PC-9 (cell line): ENCODE measurements around the gene GPHA2.

Experiments used
- CTCF ChIP-seq: fragments of 200-600 bp; sonication (generic); conservative IDR thresholded peaks from 2 replicates; pipeline ENCODE4 v1.6.1; 2017; ENCODE audit warnings: mixed run types, antibody characterized with exemption, mild to moderate bottlenecking, moderate library complexity
- EZH2 ChIP-seq: fragments of 200-600 bp; sonication (generic); IDR thresholded peaks from 2 replicates; pipeline ENCODE4 v1.8.0; 2017; ENCODE audit warnings: antibody characterized with exemption, low read depth

GRCh38 chr11:64917663-64917995 is 18.1 kb downstream of the GPHA2 start:
- no peak for TF ChIP-seq CTCF
- TF ChIP-seq EZH2, result no peak
